ENCODE data around the gene PYGM.

PYGM gene

GRCh38 chr11:64778223-64778472, 18.4 kb upstream of the PYGM start:
- H3K27ac ChIP-seq, result peak overlapping the region; percentile 99

GRCh38 chr11:64777449-64778222, 17.9 kb upstream of the PYGM start:
- peak overlapping the region; percentile 99 for H3K27ac ChIP-seq
- TF ChIP-seq ZFX (IDR thresholded peaks at IDR 0.05; ENCODE audit: borderline replicate concordance) (no peak), CTCF (IDR thresholded peaks at IDR 0.05) (no peak)

More at GRCh38 chr11:64778223-64778472, 18.4 kb upstream of the PYGM start:
- TF ChIP-seq CTCF (IDR thresholded peaks at IDR 0.05) (no peak), ZFX (IDR thresholded peaks at IDR 0.05; ENCODE audit: borderline replicate concordance) (no peak)

- TF ChIP-seq ZFX (IDR thresholded peaks at IDR 0.05; ENCODE audit: borderline replicate concordance), result no peak
- no peak for TF ChIP-seq CTCF (IDR thresholded peaks at IDR 0.05)
- peak overlapping the region; percentile 99 for H3K27ac ChIP-seq
Measured at GRCh38 chr11:64776875-64777274, 17.1 kb upstream of the PYGM start.

GRCh38 chr11:64776425-64776824, 16.7 kb upstream of the PYGM start:
- TF ChIP-seq ZFX (IDR thresholded peaks at IDR 0.05; ENCODE audit: borderline replicate concordance) (no peak), CTCF (IDR thresholded peaks at IDR 0.05) (no peak)
- peak overlapping the region; percentile 99; the same call in 1 of the 2 replicates for H3K27ac ChIP-seq

GRCh38 chr11:64774144-64774543, 14.4 kb upstream of the PYGM start:
- TF ChIP-seq ZFX (IDR thresholded peaks at IDR 0.05; ENCODE audit: borderline replicate concordance), result no peak
- no peak for TF ChIP-seq CTCF (IDR thresholded peaks at IDR 0.05)
- no peak overlapping the region for H3K27ac ChIP-seq

- 0 out of 2 replicates have a peak overlapping the region, but pooled peaks have one; percentile 29 for H3K27ac ChIP-seq
- no peak for TF ChIP-seq ZFX (IDR thresholded peaks at IDR 0.05; ENCODE audit: borderline replicate concordance)
Measured at GRCh38 chr11:64772303-64773018, 12.7 kb upstream of the PYGM start.

GRCh38 chr11:64771861-64772260, 12.1 kb upstream of the PYGM start:
- H3K27ac ChIP-seq, result 0 out of 2 replicates have a peak overlapping the region, but pooled peaks have one; percentile 29
- no peak for TF ChIP-seq CTCF (IDR thresholded peaks at IDR 0.05)
- TF ChIP-seq ZFX (IDR thresholded peaks at IDR 0.05; ENCODE audit: borderline replicate concordance), result no peak
